Esophagus muscularis mucosa (tissue), 4 donors: ENCODE measurements around the gene BTBD7. TPM values are rescaled to one million over a fixed set of nuclear protein-coding genes. Genes with fewer than 3 reads are reported as not detected.

ENCODE experiments used
- DNase-seq: peaks from one replicate; pipeline ENCODE4 v3.0.0-alpha.2; 2017; ENCODE audit errors: extremely low spot score
- H3K27ac ChIP-seq, 4 donors: fragments of 200-600 bp; sonication (generic); replicated peaks in 1 of 4; 1 replicate in 3 of 4; 2 replicates in 1 of 4; pipeline ENCODE4 v1.5.1; 2016 to 2019; ENCODE audit warnings: mild to moderate bottlenecking in 1 of 4
- H3K27me3 ChIP-seq, 4 donors: fragments of 200-600 bp; sonication (generic); one replicate each; pipeline versions ENCODE4 v1.5.1 to v1.6.0; 2016 to 2019
- H3K36me3 ChIP-seq, 4 donors: fragments of 200-600 bp; sonication (generic); one replicate each; pipeline ENCODE4 v1.5.1; 2016 to 2019
- H3K4me1 ChIP-seq, 4 donors: fragments of 200-600 bp; sonication (generic); one replicate each; pipeline ENCODE4 v1.5.1; 2016 to 2019
- H3K4me3 ChIP-seq, 4 donors: fragments of 200-600 bp; sonication (generic); 1 replicate in 2 of 4; 2 replicates in 2 of 4; pipeline ENCODE4 v1.5.1; 2016 to 2019; ENCODE audit warnings: mild to moderate bottlenecking in 4 of 4, moderate library complexity in 1 of 4
- H3K9me3 ChIP-seq, 4 donors: fragments of 200-600 bp; sonication (generic); 1 replicate in 3 of 4; 2 replicates in 1 of 4; pipeline ENCODE4 v1.5.1; 2016 to 2019
- CTCF ChIP-seq, 3 experiments: fragments of 200-600 bp in 2 of 3; fragments of 450-650 bp in 1 of 3; sonication (generic) in 2 of 3; IDR thresholded peaks; one replicate each; pipeline ENCODE4 v1.5.1; 2017 to 2019; ENCODE audit warnings: antibody characterized with exemption in 3 of 3, mild to moderate bottlenecking in 2 of 3, moderate library complexity in 1 of 3
- EP300 ChIP-seq: sonication (generic); formaldehyde crosslinking; IDR thresholded peaks from one replicate; pipeline ENCODE4 v1.6.1; 2017; ENCODE audit warnings: antibody characterized with exemption
- POLR2A ChIP-seq: fragments of 450-650 bp; IDR thresholded peaks from one replicate; pipeline ENCODE4 v1.6.1; 2017; ENCODE audit warnings: antibody characterized with exemption, moderate library complexity, mild to moderate bottlenecking, low read depth
- POLR2AphosphoS5 ChIP-seq, 2 donors: sonication (generic); formaldehyde crosslinking; IDR thresholded peaks; one replicate each; pipeline ENCODE4 v1.6.1; 2017; ENCODE audit warnings: antibody characterized with exemption in 2 of 2
- WGBS: methylation state at CpG from one replicate; pipeline ENCODE4 v1.1.5; 2018; 5-methylcytosine and 5-hydroxymethylcytosine counted together
- intact Hi-C: fragments of 100-400 bp; cut with DNase I; formaldehyde crosslinking; loops from one replicate; pipeline ENCODE4 v1.15.1; 2023
- total RNA-seq, 4 donors: library from RNA; depleted of rRNA; stranded (reverse); fragments of >200 nt; gene quantifications; one replicate each; pipeline versions ENCODE4 v1.1.0 to v1.2.1, GENCODE V29; 2016

The BTBD7 gene
- total RNA-seq, 4 donors from 2014 or later = 28.8 to 35.7 (median 30.1) TPM

DNA sequence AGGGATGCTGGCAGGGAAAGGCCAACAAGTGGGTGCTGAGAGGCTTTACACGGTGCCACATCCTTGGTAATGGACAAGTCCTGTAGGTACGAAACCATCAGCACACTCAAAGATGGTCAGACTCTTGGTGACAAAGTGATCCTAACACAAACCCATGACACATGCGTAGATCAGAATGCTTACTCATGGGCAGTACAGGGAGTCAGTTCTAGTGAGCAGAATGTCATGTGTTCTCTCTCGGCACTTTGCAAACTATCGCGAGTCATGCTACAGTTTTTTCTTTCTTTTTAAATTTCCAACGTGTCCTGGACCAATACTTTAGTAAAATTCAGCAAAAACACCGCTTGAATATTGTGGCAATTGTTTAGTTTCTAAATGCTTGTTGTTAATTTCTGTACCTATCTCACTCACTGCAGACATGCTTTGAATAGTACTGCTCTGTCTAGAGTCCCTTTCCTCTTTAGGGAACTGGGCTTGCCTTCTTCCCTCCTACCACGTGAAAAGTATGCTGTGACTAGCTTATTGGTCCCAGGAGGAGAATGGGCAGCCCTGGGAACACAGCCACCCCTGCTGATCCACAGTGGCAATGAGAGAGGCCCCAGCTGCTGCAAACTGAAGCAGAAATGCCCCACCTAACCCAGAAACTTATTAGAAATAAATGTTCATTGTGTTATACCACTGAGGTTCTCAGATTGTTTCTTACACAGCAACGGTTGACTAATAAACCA is 63.3 kb downstream of the BTBD7 start:
- no peak for TF ChIP-seq POLR2AphosphoS5 (IDR thresholded peaks at IDR 0.05)
- no peak for TF ChIP-seq POLR2A
- no peak for TF ChIP-seq CTCF (IDR thresholded peaks at IDR 0.05)
- TF ChIP-seq EP300 = no peak
- Histone ChIP-seq H3K36me3 (peaks cover 0 to 20% (median 5%) of the 10 kb centered on the region in 4 donors), H3K4me1 (peaks cover 0 to 8% (median 5%) of the 10 kb centered on the region in 4 donors), H3K4me3 (no peak overlapping the region), H3K27me3 (no peaks in the 10 kb centered on the region), H3K27ac (no peak overlapping the region), H3K9me3 (no peaks in the 10 kb centered on the region)
- intact Hi-C loops = no loop called here
- 77% methylated on average over 10 of the region's 10 CpGs for WGBS
- DNase-seq = no peak

DNA sequence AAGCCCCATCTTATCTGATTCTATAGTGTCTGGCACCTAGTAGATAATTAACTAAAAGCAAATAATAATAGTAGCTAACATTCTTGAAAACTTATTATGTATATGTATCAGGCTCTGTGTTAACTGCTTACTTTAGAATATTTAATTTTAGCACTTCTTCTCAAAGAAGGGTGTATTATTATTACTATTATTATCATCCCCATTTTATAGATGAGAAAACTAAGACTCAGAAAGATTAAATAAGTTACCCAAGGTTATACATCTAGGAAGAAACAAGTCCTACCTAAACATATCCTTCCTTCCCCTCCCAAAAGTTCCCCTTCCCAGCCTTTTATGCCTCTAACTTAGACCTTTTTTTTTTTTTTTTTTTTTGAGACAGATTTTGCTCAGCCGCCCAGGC is 64.4 kb downstream of the BTBD7 start:
- H3K9me3 ChIP-seq = no peaks in the 10 kb centered on the region
- intact Hi-C loops = no loop called here
- H3K27ac ChIP-seq = no peak overlapping the region
- H3K36me3 ChIP-seq = peaks cover 0 to 14% (median 5%) of the 10 kb centered on the region in 4 donors
- no peak for DNase-seq
- H3K4me1 ChIP-seq = peaks cover 0 to 8% (median 5%) of the 10 kb centered on the region in 4 donors
- WGBS = 100% methylated on average over 1 of the region's 1 CpG
- TF ChIP-seq POLR2A = no peak
- no peak for TF ChIP-seq POLR2AphosphoS5 (IDR thresholded peaks at IDR 0.05)
- no peak for TF ChIP-seq EP300
- TF ChIP-seq CTCF (IDR thresholded peaks at IDR 0.05) = no peak
- H3K27me3 ChIP-seq = no peaks in the 10 kb centered on the region
- no peak overlapping the region for H3K4me3 ChIP-seq

DNA sequence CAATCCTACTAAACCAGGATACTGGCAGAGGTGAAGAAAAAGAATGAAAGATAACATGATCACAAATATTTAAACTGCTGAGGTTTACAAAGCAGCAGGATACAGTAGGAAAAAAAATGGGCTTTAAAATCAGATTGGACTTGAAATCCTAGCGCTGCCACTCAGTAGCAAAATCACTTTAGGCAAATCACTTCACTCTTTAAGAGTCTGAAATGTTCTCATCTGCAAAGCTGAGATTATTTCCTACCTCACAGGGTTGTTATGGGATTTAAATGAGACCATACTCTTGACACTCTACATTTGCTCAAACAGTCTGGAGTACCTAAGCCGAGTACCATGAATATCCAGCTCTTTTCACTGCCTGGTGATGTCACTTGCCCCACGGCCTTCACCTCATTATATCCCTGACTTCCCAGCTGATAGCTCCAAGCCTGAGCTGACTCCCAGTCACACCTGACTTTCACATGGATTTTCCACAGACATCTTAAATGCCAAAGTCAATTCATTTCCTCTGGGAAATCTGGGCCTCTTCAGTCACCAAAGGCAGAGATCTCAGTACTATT is 65.6 kb downstream of the BTBD7 start:
- intact Hi-C loops = no loop called here
- H3K27ac ChIP-seq = no peak overlapping the region
- DNase-seq = no peak
- H3K36me3 ChIP-seq = peaks cover 0 to 24% (median 14%) of the 10 kb centered on the region in 4 donors
- TF ChIP-seq POLR2AphosphoS5 (IDR thresholded peaks at IDR 0.05) (no peak), EP300 (no peak), POLR2A (no peak), CTCF (IDR thresholded peaks at IDR 0.05) (no peak)
- H3K4me3 ChIP-seq = no peak overlapping the region
- no peaks in the 10 kb centered on the region for H3K9me3 ChIP-seq
- H3K27me3 ChIP-seq = no peaks in the 10 kb centered on the region
- H3K4me1 ChIP-seq = peaks cover 0 to 8% (median 5%) of the 10 kb centered on the region in 4 donors
- 73% methylated on average over 3 of the region's 3 CpGs for WGBS

- intact Hi-C loops = no loop called here
- 86% methylated on average over 6 of the region's 6 CpGs for WGBS
These were observed 66.7 kb downstream of the BTBD7 start for GRCh38 chr14:93266127-93266526.

GRCh38 chr14:93263416-93263815 is 69.4 kb downstream of the BTBD7 start:
- Histone ChIP-seq H3K36me3 (peaks cover 4 to 36% (median 25%) of the 10 kb centered on the region in 4 donors), H3K27me3 (no peaks in the 10 kb centered on the region), H3K4me1 (no peaks in the 10 kb centered on the region), H3K27ac (no peak overlapping the region), H3K9me3 (no peaks in the 10 kb centered on the region), H3K4me3 (no peak overlapping the region)
- 100% methylated on average over 1 of the region's 1 CpG for WGBS
- DNase-seq = peak; percentile 39
- no peak for TF ChIP-seq POLR2AphosphoS5 (IDR thresholded peaks at IDR 0.05)
- TF ChIP-seq CTCF (IDR thresholded peaks at IDR 0.05) = no peak
- TF ChIP-seq POLR2A = no peak
- TF ChIP-seq EP300 = no peak
- intact Hi-C loops = no loop called here

More at GRCh38 chr14:93266127-93266526, 66.7 kb downstream of the BTBD7 start:
- peaks cover 4 to 27% (median 23%) of the 10 kb centered on the region in 4 donors for H3K36me3 ChIP-seq
- peaks cover 0 to 8% (median 4%) of the 10 kb centered on the region in 4 donors for H3K4me1 ChIP-seq
- TF ChIP-seq POLR2AphosphoS5 (IDR thresholded peaks at IDR 0.05) = no peak
- no peak for TF ChIP-seq EP300
- no peak for TF ChIP-seq POLR2A
- no peak for DNase-seq
- H3K27me3 ChIP-seq = no peaks in the 10 kb centered on the region
- no peak overlapping the region for H3K4me3 ChIP-seq
- H3K9me3 ChIP-seq = no peaks in the 10 kb centered on the region
- no peak overlapping the region for H3K27ac ChIP-seq
